SHP77 (cell line): ENCODE results near the gene DACT1.

Experiments used
- DNase-seq, 2 experiments: peaks; one replicate each; lab custom pipeline; 2025; lab: John Stamatoyannopoulos, UW

Gene DACT1

GRCh38 chr14:58636129-58636528, 1.6 kb upstream of the DACT1 start:
- no peak for DNase-seq

GRCh38 chr14:58637040-58637390, 747 bp upstream of the DACT1 start:
- no peak for DNase-seq

- peak; percentile 34 to 44 for DNase-seq
Observed at GRCh38 chr14:58638231-58639197, 752 bp downstream of the DACT1 start.

GRCh38 chr14:58639198-58639565, 1.4 kb downstream of the DACT1 start:
- DNase-seq = no peak

GRCh38 chr14:58639842-58640484, 2.2 kb downstream of the DACT1 start:
- peak; percentile 77 to 80 for DNase-seq

GRCh38 chr14:58640959-58641358, 3.2 kb downstream of the DACT1 start:
- DNase-seq = no peak

GRCh38 chr14:58641509-58641908, 3.7 kb downstream of the DACT1 start:
- no peak for DNase-seq

- no peak for DNase-seq
Observed at GRCh38 chr14:58643366-58643765, 5.6 kb downstream of the DACT1 start.

- no peak for DNase-seq
Observed at GRCh38 chr14:58645641-58646040, 7.9 kb downstream of the DACT1 start.

GRCh38 chr14:58646479-58646878, 8.7 kb downstream of the DACT1 start:
- no peak for DNase-seq

- DNase-seq = no peak
Observed at GRCh38 chr14:58647777-58648176, 10.0 kb downstream of the DACT1 start.

- DNase-seq = no peak
Observed at GRCh38 chr14:58650857-58651256, 13.1 kb downstream of the DACT1 start.

- DNase-seq = no peak
Observed at GRCh38 chr14:58656671-58657411, 19.1 kb downstream of the DACT1 start.

GRCh38 chr14:58659061-58659460, 21.3 kb downstream of the DACT1 start:
- DNase-seq = no peak

- DNase-seq = no peak
Observed at GRCh38 chr14:58659846-58660245, 22.1 kb downstream of the DACT1 start.

- no peak for DNase-seq
Observed at GRCh38 chr14:58660407-58660806, 22.6 kb downstream of the DACT1 start.

- no peak for DNase-seq
Observed at GRCh38 chr14:58662018-58662417, 24.3 kb downstream of the DACT1 start.

- no peak for DNase-seq
Observed at GRCh38 chr14:58662759-58663158, 25.0 kb downstream of the DACT1 start.

- peak; percentile 86 to 88 for DNase-seq
Observed at GRCh38 chr14:58663494-58664111, 25.8 kb downstream of the DACT1 start.

GRCh38 chr14:58665773-58666500, 28.2 kb downstream of the DACT1 start:
- DNase-seq = no peak

- no peak for DNase-seq
Observed at GRCh38 chr14:58666737-58667136, 29.0 kb downstream of the DACT1 start.

GRCh38 chr14:58667900-58668299, 30.1 kb downstream of the DACT1 start:
- DNase-seq = no peak
